ENCODE data around the gene ACKR4.

The ACKR4 gene

GRCh38 chr3:132643366-132643765 lies 46.3 kb downstream of the ACKR4 start:
- DNase-seq, result no peak

GRCh38 chr3:132645058-132645457 lies 48.0 kb downstream of the ACKR4 start:
- DNase-seq, result no peak

- no peak for DNase-seq
These were observed 53.1 kb downstream of the ACKR4 start for GRCh38 chr3:132650153-132650552.

Data from NCI-H345 (cell line).